GM12801 (cell line): ENCODE measurements around the gene CXCR6.

ENCODE experiments used
- CTCF ChIP-seq: IDR thresholded peaks from one replicate; pipeline ENCODE4 v1.5.1; 2011; ENCODE audit warnings: control low read depth; ENCODE audit not compliant: insufficient read length; ENCODE audit errors: extremely low read depth

CXCR6 gene

GRCh38 chr3:45915059-45915439 is 28.2 kb upstream of the CXCR6 start:
- TF ChIP-seq CTCF: no peak

GRCh38 chr3:45915518-45916231 is 27.6 kb upstream of the CXCR6 start:
- no peak for TF ChIP-seq CTCF

GRCh38 chr3:45917146-45917898 is 25.9 kb upstream of the CXCR6 start:
- TF ChIP-seq CTCF: no peak

GRCh38 chr3:45921158-45922038 is 21.9 kb upstream of the CXCR6 start:
- TF ChIP-seq CTCF: no peak

- TF ChIP-seq CTCF: no peak
Observed at GRCh38 chr3:45922039-45922326, 21.3 kb upstream of the CXCR6 start.

GRCh38 chr3:45922950-45923590 is 20.2 kb upstream of the CXCR6 start:
- TF ChIP-seq CTCF: no peak

GRCh38 chr3:45923755-45924154 is 19.5 kb upstream of the CXCR6 start:
- TF ChIP-seq CTCF: no peak
